Neural cell (in vitro differentiated cells): ENCODE measurements around the gene ALKBH6. TPM values are rescaled to one million over a fixed set of nuclear protein-coding genes. Genes with fewer than 3 reads are reported as not detected.

Experiments used
- H2AFZ ChIP-seq: fragments of 200-600, 300-800 bp; sonication (generic), shearing (Covaris generic); 2 replicates; pipeline ENCODE4 v1.6.0; 2014; ENCODE audit warnings: low read depth, mild to moderate bottlenecking, antibody characterized with exemption, low read length, moderate library complexity
- H3F3A ChIP-seq: fragments of 200-600 bp; shearing (Covaris generic); 2 replicates; pipeline ENCODE4 v1.6.1; 2016; ENCODE audit warnings: mild to moderate bottlenecking, moderate library complexity, mixed read lengths, antibody characterized with exemption, low read length; ENCODE audit not compliant: insufficient read depth, poor library complexity, severe bottlenecking
- H3K27ac ChIP-seq: fragments of 200-600, 300-800 bp; sonication (generic), shearing (Covaris generic); 2 replicates; pipeline ENCODE4 v1.5.1; 2014; ENCODE audit warnings: mild to moderate bottlenecking, low read length, moderate library complexity
- H3K27me3 ChIP-seq: fragments of 300-800, 200-600 bp; sonication (generic), shearing (Covaris generic); 2 replicates; pipeline ENCODE4 v1.6.0; 2014; ENCODE audit warnings: mild to moderate bottlenecking, low read depth, low read length, moderate library complexity; ENCODE audit not compliant: insufficient read depth
- H3K36me3 ChIP-seq: fragments of 300-800, 200-600 bp; sonication (generic), shearing (Covaris generic); 2 replicates; pipeline ENCODE4 v1.5.1; 2014; ENCODE audit warnings: mild to moderate bottlenecking, antibody characterized with exemption, low read length, moderate library complexity; ENCODE audit not compliant: insufficient read depth
- H3K4me2 ChIP-seq: fragments of 300-800, 200-600 bp; sonication (generic), shearing (Covaris generic); 2 replicates; pipeline ENCODE4 v1.6.0; 2014; ENCODE audit warnings: mild to moderate bottlenecking, low read length
- H3K4me3 ChIP-seq: fragments of 300-800, 200-600 bp; sonication (generic), shearing (Covaris generic); 2 replicates; pipeline ENCODE4 v1.5.1; 2014; ENCODE audit warnings: mild to moderate bottlenecking, low read length, moderate library complexity
- H3K79me2 ChIP-seq: fragments of 200-600 bp; shearing (Covaris generic); replicated peaks from 2 replicates; pipeline ENCODE4 v1.6.0; 2014; ENCODE audit warnings: mild to moderate bottlenecking, low read length, moderate library complexity; ENCODE audit not compliant: insufficient read depth
- H3K9ac ChIP-seq: fragments of 300-800, 200-600 bp; sonication (generic), shearing (Covaris generic); 2 replicates; pipeline ENCODE4 v1.6.1; 2016; ENCODE audit warnings: mild to moderate bottlenecking, low read length, mixed read lengths
- H3K9me2 ChIP-seq: fragments of 200-600 bp; shearing (Covaris generic); 2 replicates; pipeline ENCODE4 v1.6.1; 2016; ENCODE audit warnings: mild to moderate bottlenecking, low read length, mixed read lengths; ENCODE audit not compliant: insufficient read depth
- H3K9me3 ChIP-seq: fragments of 200-600, 300-800 bp; sonication (generic), shearing (Covaris generic); 2 replicates; pipeline ENCODE4 v1.6.1; 2016; ENCODE audit warnings: mild to moderate bottlenecking, mixed run types, low read length, moderate library complexity, mixed read lengths
- H4K20me1 ChIP-seq: fragments of 200-600 bp; shearing (Covaris generic); 2 replicates; pipeline ENCODE4 v1.6.1; 2016; ENCODE audit warnings: mild to moderate bottlenecking, mixed run types; ENCODE audit not compliant: insufficient read depth
- EP300 ChIP-seq: fragments of 450-650 bp; conservative IDR thresholded peaks from 2 replicates; pipeline ENCODE4 v1.6.1; 2014; ENCODE audit warnings: antibody characterized with exemption, mild to moderate bottlenecking, moderate library complexity; ENCODE audit not compliant: poor library complexity, severe bottlenecking
- EZH2 ChIP-seq: fragments of 200-600, 300-800 bp; shearing (Covaris generic), sonication (generic); IDR thresholded peaks from 2 replicates; pipeline ENCODE4 v1.6.1; 2014; ENCODE audit warnings: antibody characterized with exemption, low read length, borderline replicate concordance, mild to moderate bottlenecking; ENCODE audit not compliant: insufficient read depth, poor library complexity, severe bottlenecking
- MXI1 ChIP-seq: fragments of 450-650 bp; conservative IDR thresholded peaks from 2 replicates; pipeline ENCODE4 v1.6.1; 2014; ENCODE audit warnings: antibody characterized with exemption, mild to moderate bottlenecking; ENCODE audit not compliant: poor library complexity, severe bottlenecking
- POLR2AphosphoS5 ChIP-seq: IDR thresholded peaks from 2 replicates; pipeline ENCODE4 v1.6.1; 2012
- RAD21 ChIP-seq: fragments of 450-650 bp; conservative IDR thresholded peaks from 2 replicates; pipeline ENCODE4 v1.6.1; 2014; ENCODE audit warnings: antibody characterized with exemption, mild to moderate bottlenecking, moderate library complexity
- SMC3 ChIP-seq: fragments of 450-650 bp; conservative IDR thresholded peaks from 2 replicates; pipeline ENCODE4 v1.6.1; 2014; ENCODE audit warnings: antibody characterized with exemption, mild to moderate bottlenecking, moderate library complexity; ENCODE audit not compliant: poor library complexity
- TAF1 ChIP-seq: IDR thresholded peaks from 2 replicates; pipeline ENCODE4 v1.6.1; 2012; ENCODE audit warnings: low read depth
- polyA plus RNA-seq: library from polyadenylated mRNA; depleted of rRNA; stranded (reverse); fragments of >200 nt; gene quantifications from 2 replicates; pipeline ENCODE4 v1.2.3, GENCODE V29; 2014
- TF ChIP-seq, protein P1 (sequence below): IDR thresholded peaks from 2 replicates; pipeline ENCODE4 v1.6.1; 2012; ENCODE audit warnings: borderline replicate concordance
- TF ChIP-seq, protein P2 (sequence below): fragments of 450-650 bp; IDR thresholded peaks from 2 replicates; pipeline ENCODE4 v1.5.1; 2014; ENCODE audit warnings: antibody characterized with exemption, mild to moderate bottlenecking, moderate library complexity; ENCODE audit not compliant: poor library complexity, severe bottlenecking

The ALKBH6 gene
- polyA plus RNA-seq, 1 donor from 2014 or later: 45.6 TPM

DNA sequence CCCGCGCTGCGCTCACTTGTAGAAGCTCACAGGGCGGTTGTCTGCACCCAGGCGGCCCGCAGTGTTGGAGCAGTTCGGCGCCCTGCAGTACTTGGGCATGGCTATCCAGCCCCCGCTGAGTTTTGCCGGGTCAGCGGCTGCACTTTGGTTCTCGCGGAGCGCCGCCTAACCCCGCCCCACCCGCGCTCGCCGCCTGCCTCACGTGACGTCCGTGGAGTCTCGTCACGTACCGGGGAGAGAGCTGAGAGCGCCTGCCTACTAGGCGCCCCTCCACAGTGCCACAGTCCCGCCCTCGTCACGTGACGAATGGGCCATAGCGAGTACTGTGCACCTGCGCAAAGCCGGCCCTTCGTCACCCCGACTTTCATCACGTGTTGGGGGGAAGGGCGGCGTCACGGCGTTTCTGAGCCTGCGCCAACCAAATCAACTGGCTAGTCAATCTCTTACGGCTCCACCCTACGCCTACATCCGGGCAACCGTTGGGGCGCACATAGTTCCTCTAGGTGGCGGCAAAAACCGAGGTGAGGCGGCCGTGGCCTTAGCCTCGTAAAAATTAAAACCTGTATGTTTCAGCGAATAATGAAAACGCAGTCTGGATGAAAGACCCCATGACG is 40.2 kb upstream of the ALKBH6 start, which contains the start of gene THAP8:
Gene THAP8 (minus strand): TSS at position 167 of the 614 bp plus-strand sequence. CDS start 68 bp downstream, at position 99.
- no peaks in the 10 kb centered on the region for H3K36me3 ChIP-seq
- TF ChIP-seq TAF1: peak; percentile 78
- TF ChIP-seq, protein P1, sequence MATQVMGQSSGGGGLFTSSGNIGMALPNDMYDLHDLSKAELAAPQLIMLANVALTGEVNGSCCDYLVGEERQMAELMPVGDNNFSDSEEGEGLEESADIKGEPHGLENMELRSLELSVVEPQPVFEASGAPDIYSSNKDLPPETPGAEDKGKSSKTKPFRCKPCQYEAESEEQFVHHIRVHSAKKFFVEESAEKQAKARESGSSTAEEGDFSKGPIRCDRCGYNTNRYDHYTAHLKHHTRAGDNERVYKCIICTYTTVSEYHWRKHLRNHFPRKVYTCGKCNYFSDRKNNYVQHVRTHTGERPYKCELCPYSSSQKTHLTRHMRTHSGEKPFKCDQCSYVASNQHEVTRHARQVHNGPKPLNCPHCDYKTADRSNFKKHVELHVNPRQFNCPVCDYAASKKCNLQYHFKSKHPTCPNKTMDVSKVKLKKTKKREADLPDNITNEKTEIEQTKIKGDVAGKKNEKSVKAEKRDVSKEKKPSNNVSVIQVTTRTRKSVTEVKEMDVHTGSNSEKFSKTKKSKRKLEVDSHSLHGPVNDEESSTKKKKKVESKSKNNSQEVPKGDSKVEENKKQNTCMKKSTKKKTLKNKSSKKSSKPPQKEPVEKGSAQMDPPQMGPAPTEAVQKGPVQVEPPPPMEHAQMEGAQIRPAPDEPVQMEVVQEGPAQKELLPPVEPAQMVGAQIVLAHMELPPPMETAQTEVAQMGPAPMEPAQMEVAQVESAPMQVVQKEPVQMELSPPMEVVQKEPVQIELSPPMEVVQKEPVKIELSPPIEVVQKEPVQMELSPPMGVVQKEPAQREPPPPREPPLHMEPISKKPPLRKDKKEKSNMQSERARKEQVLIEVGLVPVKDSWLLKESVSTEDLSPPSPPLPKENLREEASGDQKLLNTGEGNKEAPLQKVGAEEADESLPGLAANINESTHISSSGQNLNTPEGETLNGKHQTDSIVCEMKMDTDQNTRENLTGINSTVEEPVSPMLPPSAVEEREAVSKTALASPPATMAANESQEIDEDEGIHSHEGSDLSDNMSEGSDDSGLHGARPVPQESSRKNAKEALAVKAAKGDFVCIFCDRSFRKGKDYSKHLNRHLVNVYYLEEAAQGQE: peak; percentile 38
- TF ChIP-seq MXI1: no peak
- TF ChIP-seq, protein P2, sequence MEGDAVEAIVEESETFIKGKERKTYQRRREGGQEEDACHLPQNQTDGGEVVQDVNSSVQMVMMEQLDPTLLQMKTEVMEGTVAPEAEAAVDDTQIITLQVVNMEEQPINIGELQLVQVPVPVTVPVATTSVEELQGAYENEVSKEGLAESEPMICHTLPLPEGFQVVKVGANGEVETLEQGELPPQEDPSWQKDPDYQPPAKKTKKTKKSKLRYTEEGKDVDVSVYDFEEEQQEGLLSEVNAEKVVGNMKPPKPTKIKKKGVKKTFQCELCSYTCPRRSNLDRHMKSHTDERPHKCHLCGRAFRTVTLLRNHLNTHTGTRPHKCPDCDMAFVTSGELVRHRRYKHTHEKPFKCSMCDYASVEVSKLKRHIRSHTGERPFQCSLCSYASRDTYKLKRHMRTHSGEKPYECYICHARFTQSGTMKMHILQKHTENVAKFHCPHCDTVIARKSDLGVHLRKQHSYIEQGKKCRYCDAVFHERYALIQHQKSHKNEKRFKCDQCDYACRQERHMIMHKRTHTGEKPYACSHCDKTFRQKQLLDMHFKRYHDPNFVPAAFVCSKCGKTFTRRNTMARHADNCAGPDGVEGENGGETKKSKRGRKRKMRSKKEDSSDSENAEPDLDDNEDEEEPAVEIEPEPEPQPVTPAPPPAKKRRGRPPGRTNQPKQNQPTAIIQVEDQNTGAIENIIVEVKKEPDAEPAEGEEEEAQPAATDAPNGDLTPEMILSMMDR: peak; percentile 99
- no peak for TF ChIP-seq SMC3
- peak; percentile 82 for TF ChIP-seq POLR2AphosphoS5
- peak; percentile 51 for TF ChIP-seq EP300
- no peak for TF ChIP-seq EZH2
- TF ChIP-seq RAD21: no peak
- peak within 1 kb of the TSS; percentile 78 for H3K9ac ChIP-seq
- no peaks in the 10 kb centered on the region for H4K20me1 ChIP-seq
- no peaks in the 10 kb centered on the region for H3F3A ChIP-seq
- peak within 1 kb of the TSS; percentile 89 for H2AFZ ChIP-seq
- H3K79me2 ChIP-seq: peaks cover 9% of the 10 kb centered on the region
- peak within 1 kb of the TSS; percentile 85 for H3K4me3 ChIP-seq
- H3K9me2 ChIP-seq: no peaks in the 10 kb centered on the region
- H3K27ac ChIP-seq: peak within 1 kb of the TSS; percentile 91
- no peaks in the 10 kb centered on the region for H3K9me3 ChIP-seq
- H3K4me2 ChIP-seq: peak within 1 kb of the TSS; percentile 81
- no peaks in the 10 kb centered on the region for H3K27me3 ChIP-seq

DNA sequence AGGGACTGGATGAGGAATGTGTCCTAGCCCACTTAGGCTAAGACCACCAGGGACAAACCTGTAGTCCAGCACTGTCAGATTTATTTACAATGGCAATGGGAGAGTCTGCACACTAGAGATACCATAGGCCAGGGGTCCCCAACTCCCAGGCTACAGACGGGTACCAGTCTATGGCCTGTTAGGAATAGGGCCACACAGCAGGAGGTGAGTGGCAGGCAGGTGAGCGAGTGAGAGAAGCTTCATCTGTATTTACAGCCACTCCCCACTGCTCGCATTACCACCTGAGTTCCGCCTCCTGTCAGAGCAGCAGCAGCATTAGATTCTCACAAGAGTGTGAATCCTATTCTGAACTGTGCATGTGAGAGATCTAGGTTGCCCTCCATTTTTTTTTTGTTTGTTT is 37.6 kb upstream of the ALKBH6 start:
- Histone ChIP-seq H3K9ac (no peak overlapping the region), H4K20me1 (no peaks in the 10 kb centered on the region), H3K36me3 (no peaks in the 10 kb centered on the region), H3K79me2 (peaks cover 3% of the 10 kb centered on the region), H3K27me3 (no peaks in the 10 kb centered on the region), H3K4me3 (no peak overlapping the region), H3F3A (no peaks in the 10 kb centered on the region), H2AFZ (no peak overlapping the region), H3K9me2 (no peaks in the 10 kb centered on the region), H3K9me3 (no peaks in the 10 kb centered on the region), H3K27ac (no peak overlapping the region), H3K4me2 (no peak overlapping the region)
- TF ChIP-seq EZH2 (no peak), POLR2AphosphoS5 (no peak), EP300 (no peak), TAF1 (no peak), SMC3 (no peak), RAD21 (no peak), MXI1 (no peak)
- TF ChIP-seq, protein P1: no peak
- TF ChIP-seq, protein P2: no peak
